ENCODE results near the gene KIAA1328.

DNA sequence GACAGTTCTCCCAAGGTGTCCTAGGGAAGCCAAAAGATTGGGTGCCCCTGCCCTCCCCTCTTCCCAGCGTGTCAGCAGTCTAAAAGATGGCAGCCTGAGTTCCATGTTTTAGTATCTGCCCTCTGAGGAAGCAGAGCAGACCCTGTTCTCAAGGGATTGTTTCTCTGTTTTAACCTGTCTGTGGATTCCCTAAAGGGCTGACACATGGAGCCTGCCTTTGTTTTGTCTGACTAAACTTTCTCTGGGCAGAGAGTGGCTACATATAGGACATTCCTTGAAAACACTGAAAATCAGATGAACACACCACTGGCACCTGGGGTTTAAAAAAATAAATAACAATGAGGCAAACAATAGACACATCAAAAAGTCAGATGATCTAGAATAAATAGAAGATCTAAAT is 337.6 kb downstream of the KIAA1328 start:
- TF ChIP-seq POLR2A (IDR thresholded peaks at IDR 0.05; ENCODE audit: low read length): no peak
- TF ChIP-seq GATA1 (IDR thresholded peaks at IDR 0.05; ENCODE audit: low read depth, low read length): no peak

All from erythroblast (primary cell).